Erythroblast (primary cell): ENCODE measurements around the gene CCNY.

Experiments used
- DNase-seq, 2 experiments: peaks; one replicate each; lab custom pipeline; 2025; lab: John Stamatoyannopoulos, UW
- GATA1 ChIP-seq: IDR thresholded peaks from 2 replicates; pipeline ENCODE4 v1.6.1; 2011; ENCODE audit warnings: low read depth, mild to moderate bottlenecking, control low read depth, low read length, moderate library complexity
- POLR2A ChIP-seq: IDR thresholded peaks from 2 replicates; pipeline ENCODE4 v1.6.1; 2011; ENCODE audit warnings: mild to moderate bottlenecking, low read length

CCNY gene

DNA sequence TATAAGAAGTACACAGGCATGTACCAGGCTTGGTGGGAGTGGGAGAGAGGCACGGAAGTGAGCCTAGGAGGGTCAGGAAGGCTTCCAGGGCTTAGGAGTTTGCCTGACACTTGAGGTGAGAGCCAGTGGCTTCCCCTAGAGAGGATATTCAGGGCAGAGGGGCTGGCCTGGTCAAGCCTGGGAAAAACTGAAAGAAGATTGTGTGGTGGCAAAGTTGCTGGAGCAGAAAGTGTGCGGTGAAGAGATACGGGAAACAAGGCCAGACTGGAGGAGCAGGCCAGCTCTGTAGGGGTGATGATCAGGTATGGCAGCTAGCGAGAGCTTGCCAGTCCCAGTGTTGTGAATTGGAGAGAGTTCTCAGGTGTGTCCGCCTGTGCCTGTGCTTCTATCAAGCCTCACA, 129.9 kb downstream of the CCNY start:
- no peak for TF ChIP-seq GATA1
- no peak for TF ChIP-seq POLR2A
- peak; percentile 66 to 79 for DNase-seq

DNA sequence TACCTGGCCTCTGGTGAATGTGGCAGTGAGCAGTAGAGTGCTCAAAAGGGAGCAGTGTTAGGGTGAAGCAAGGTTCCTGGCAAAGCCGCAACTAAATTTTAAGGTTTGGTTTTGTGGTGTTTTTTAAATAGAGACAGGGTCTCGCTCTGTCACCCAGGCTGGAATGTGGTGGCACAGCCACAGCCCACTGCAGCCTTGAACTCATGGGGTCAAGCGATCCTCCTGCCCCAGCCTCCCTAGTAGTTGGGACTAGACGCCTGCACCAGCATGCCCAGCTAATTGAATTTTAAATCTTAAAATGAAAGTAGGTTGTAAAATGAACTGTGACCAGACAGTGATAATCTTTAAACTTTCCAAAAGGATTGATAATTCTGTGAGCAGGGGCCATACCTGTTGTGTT, 130.4 kb downstream of the CCNY start:
- TF ChIP-seq POLR2A, result no peak
- TF ChIP-seq GATA1, result no peak
- DNase-seq, result no peak

DNA sequence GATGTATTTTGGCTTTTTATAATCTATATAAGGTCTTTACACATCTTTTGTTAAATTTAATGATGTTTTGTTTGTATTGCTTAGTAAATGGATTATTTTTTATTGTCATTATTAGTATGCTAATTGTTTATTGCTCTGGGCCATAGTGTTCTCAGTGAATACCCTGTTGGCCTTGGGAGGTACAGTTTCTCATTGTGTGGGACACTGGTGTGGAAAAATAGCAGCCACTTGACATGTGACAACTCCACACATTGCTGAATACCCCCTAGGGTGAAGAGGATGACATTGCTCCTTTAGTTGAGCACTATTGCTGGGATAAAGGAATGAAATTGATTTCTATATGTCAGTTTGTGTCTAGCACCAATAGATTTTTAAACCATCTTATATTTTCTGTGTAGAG, 130.9 kb downstream of the CCNY start:
- TF ChIP-seq POLR2A, result no peak
- DNase-seq, result peak in 1 of 2 experiments; percentile 11

DNA sequence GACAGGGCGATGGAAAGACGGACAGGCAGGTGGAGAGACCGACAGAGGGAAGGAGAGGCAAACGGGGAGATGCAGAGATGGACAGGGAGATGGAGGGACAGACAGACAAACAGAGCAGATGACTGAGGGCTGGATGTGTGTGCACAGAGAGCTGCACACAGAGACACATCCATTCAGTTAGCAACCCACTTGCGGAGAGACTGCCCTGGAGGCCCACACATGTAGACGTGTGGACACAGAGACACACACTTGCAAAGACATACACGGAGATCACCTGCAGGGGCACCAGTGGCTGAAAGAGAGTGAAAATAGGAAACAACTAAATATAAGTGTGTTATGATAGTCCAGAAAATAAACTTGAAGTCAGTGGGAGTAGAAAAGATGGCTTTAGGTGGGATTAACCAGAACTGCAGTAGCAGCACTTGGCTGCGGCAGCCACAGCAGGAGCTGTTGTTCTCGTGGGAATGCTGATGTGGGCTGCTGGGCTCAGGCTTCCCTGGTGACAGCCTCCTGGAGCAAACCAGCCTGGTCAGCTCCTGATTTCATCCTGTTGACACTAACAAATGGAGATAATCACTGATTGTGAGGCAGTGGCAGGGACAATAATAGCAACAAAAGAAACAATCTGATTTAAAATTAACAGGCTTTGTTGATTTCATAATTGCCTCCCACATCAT, 134.1 kb downstream of the CCNY start:
- TF ChIP-seq GATA1 (no peak), POLR2A (no peak)
- no peak for DNase-seq

DNA sequence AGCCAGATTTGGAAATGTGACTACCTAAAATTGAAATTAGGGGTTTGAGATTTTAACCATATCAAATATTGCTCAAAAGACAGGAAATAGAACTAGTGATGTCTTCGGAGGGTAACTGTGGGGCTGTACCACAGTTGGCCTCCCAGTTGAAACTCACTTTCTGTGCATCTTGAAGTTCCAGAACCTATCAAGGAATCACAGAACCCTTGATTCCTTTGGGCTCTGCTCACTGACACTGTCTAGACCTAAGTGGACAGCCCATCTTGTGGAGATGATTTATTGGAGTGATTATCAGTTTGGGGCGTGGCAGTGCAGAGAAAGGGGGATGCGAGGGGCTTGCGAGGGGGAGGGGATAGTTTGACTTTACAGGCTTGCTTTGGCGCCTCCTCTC, 134.6 kb downstream of the CCNY start:
- no peak for TF ChIP-seq POLR2A
- no peak for TF ChIP-seq GATA1

DNA sequence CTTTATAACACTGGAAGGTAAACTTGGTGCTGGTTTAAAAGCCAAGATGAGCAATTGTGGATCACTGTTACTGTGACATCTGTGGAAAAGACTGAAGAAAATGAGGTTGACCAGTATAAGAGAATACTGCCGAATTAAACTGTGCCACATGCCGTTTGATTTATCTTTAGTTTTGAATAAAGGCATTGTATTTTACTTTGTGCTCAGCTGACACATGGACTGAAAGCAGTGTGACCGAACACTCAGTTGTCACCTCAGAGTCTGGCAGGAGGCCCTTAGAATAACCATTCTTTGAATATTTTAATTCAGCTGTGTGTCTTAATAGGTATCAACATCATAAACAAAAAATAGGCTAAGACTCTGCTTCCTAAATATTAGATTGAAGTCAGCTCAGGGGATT, 135.1 kb downstream of the CCNY start:
- no peak for TF ChIP-seq POLR2A
- TF ChIP-seq GATA1, result no peak
- no peak for DNase-seq

More for the DNA sequence above, 134.6 kb downstream of the CCNY start:
- DNase-seq, result no peak

DNA sequence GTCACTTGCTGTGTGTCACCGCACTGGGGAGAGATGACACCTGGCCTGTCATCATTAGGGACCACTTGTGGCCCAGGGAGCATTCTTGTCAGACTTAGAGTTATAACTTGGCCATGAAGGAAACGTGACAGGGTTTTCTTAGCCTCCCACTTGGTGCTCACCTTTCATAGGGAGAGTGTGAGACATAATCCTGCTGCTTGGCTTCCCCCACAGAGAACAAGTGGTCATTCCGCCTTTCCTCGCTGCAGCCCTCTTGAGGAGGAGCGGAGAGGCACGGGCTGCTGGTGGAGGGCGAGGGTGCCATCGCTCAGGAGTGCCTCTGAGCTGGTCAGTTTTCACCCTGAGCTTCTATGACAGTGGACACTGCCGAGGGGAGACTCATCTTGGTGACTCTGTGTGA, 143.8 kb downstream of the CCNY start:
- TF ChIP-seq GATA1 (no peak), POLR2A (no peak)
- no peak for DNase-seq

DNA sequence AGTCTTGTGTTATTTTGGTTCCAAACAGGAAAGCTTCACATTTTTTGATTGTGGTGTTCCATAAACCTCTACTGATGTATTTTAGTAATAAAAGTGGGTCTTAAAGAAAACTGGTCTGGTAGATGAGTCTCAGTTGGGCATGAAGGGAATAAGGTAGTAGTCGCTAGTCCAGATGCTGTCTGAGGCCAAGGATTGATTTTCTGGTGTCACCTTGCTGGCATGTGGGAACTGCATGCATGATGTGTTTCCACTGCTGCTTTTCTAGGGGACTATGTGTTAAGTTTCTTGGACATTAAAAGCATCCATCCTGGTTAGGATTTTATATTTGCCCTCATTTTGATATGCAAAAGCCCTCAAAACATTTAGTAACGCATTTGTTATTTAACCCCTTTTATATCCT, 145.1 kb downstream of the CCNY start:
- TF ChIP-seq GATA1, result no peak
- TF ChIP-seq POLR2A, result no peak
- no peak for DNase-seq

DNA sequence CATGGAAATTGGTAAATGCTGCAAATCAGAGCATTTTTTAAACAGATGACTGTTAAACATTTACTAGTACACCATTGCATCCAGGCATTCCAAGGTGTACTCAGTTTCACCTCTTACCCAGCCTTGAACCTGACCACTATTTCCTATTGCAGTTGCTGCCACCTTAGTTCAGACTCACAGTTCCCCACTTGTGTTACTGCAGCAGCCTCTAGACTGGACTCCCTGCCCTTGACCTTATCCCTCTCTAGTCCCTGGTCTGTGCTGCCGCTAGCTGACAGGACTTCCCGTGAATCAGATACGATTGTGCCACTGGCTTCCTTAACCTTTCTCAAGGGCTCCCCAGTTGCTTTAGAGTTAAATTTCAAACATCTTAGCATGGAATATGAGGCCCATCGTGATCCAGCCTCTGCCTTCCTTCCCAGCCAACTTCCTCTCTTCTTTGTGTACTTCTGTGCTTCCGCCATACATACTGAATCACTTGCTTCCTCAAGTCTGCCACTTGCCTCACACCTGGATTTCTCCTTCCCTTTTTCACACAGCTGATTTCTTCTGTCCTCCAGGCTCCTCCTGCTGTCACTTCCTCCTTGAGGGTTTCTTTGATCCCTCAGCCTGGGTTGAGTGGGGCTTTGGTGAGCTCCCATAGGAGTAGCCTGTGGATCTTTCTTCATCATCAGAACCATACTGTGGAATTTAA, 150.1 kb downstream of the CCNY start:
- no peak for DNase-seq

DNA sequence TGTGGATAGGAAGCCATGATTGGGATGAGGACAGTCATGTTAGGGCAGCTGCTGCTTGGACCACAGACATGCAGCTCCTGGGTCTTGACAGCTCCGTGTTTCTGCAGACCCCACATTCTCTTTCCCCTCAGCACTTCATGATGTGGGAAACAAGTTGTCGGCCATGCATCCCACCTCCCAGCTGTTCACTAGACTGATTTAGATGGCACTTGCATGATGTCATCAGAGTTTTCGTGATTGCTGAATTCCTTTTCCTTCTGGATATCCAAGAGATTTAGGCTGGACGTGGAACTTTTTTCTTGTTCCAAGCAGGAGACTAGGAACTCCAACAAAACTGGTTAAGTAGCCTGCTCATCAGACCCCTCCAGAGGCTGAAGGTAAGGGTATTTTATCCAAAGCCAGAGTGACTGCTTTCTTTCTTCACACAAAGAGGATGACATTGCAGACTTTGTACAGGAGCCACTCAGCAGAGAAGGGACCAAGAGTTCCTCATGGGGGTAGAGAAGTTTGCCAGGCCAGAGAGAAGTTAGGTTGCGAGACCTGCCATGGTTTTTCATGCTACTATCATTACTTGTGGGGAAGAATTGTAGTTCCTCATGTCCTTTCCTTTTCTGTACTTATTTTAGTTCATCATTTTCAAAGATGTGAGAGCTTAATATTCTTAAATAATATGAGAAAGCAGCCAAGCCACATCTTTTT, 151.2 kb downstream of the CCNY start:
- no peak for DNase-seq
- TF ChIP-seq POLR2A, result no peak
- no peak for TF ChIP-seq GATA1

More for the DNA sequence above, 150.1 kb downstream of the CCNY start:
- TF ChIP-seq GATA1, result no peak
- TF ChIP-seq POLR2A, result no peak

DNA sequence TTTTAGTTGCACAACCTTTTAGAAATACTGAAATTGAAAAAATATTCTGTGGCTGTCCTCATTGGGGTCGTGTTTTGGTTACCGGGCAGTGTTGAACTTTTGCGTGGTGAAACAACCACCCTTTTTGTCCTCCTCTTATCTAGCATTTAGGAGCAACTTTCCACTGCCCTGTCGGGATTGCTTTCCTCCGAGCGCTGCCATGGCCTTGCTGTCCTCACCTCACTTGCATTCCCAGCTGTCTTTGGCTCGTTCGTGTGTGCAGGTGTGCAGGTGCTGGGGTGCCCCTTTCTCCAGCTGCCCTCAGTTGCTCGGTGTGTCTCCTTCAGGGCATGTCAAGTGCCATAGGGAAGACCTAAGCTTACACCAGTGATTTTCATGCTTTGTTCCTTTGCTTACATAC, 151.9 kb downstream of the CCNY start:
- DNase-seq, result no peak
- TF ChIP-seq POLR2A (no peak), GATA1 (no peak)

DNA sequence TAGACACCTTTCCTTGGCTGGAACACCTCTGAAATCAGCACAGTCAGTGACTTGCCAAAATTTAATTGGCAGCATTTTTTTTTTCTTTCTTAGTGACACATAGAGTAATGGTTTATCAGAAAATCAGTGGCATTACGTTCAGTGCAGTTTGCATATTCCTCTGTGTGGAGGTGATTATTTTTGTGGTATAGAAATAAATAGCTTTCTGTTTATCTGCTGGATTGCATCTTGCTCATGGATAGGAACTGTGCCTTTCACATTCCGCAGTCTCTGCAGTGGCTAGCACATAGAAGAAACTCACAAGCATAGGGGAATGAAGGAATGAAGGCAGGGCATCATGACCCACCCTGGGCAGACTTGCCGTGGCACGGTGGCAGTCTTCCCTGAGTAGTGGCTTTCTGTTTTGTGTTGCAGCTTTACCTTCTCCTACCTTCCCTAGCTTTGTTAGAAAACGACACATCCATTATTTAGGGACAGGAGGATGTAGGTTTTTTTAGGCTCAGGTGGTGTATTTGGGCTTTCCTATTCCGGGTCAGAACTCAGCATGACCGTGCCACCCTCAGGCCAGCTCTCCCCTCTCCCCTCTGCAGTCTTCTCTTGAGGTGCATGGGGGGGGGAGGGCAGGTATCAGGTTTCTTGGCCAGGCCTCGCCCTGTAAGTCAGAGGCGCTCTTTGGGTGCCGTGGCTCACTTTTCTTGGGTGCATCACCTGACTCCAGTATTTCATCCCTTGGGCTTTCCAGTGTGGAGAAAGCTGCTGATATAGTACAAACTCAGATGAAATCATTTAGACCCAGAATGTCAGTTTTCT, 156.3 kb downstream of the CCNY start:
- no peak for TF ChIP-seq POLR2A
- TF ChIP-seq GATA1, result no peak
- peak in 1 of 2 experiments; percentile 21 for DNase-seq

DNA sequence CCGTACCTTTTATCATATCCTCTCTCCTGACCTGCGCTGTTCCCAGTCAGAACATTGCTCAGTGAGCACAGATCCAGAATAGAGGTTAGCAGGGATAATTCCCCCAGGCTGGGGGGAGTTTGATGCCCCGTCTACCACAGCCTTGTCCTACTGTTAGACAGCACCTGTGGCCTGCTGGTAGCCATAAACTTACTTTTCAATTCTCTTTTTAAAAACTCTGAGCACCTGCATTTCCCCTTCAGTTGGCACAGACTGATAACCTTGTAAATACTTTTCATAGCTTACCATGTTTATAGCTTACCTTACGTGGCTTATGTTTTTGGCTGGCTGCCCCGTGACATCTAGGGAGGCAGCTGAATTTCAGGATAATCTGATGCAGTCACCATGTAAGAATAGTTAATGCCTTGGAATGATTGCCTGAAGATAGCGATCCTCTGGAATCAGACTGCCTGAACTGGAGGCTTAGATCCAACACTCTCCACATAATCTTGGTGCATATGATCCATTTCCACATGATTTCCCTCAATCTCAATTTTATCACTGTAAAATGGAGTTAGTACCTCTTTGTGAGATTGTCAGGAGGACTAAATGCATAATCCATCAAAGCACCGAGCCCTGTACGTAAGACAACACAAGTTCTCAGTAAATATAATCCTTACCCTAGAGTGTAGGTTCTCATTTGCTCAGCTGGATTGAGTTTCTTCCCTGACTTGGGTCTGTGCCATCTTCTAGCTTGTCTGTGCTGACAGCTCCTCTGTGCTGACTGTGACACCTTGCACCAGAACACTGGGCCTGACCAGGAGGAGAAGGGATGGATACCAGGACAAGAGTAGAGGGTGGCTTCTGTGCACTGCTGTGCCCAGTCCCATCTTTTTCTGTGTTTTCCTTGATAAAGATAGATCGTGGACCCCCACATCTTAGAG, 157.1 kb downstream of the CCNY start:
- no peak for TF ChIP-seq POLR2A
- no peak for TF ChIP-seq GATA1
- peak in 1 of 2 experiments; percentile 8 for DNase-seq
